ENCODE measurements around the gene XAF1.
A peak's percentile ranks its signal among the peaks of the same experiment; 100 is the strongest.

Gene XAF1

DNA sequence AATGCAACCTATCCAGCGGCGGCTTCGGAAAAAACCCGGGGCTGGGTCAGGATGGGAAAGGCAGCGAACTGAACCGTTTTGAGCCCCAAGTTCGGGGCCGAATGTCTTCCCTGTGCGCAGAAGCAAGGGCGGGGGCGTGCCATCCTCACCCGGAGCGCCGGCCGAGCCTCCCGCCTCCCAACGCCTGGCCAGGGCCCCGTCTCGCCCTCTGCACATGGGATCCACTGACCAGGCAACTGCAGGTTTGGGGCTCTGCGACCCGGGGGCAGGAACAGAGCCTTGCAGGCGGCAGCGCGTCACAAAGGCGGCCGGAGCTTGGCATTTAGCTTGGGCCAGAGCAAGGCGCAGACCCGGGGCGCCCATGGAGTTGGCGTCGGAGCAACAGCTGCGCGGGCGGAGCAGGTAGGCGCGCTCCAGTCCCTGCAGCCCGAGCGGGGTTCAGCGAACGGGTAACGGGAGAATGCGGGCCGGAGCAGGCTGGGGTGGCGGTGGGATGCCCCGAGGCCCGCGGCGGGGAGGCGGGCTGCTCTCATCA is 20.1 kb downstream of the XAF1 start, which contains the start of gene FBXO39:
Gene FBXO39 (plus strand): TSS at position 345 of the 535 bp plus-strand sequence. CDS start 3,654 bp downstream, outside the sequence.
- Histone ChIP-seq H3K36me3 (ENCODE audit: insufficient read depth, low read length) (no peaks in the 10 kb centered on the region), H3K9ac (ENCODE audit: low read depth, low read length) (peak within 1 kb of the TSS; percentile 47; the same call in 1 of the 2 replicates), H3K4me1 (ENCODE audit: insufficient read depth, low read length) (no peaks in the 10 kb centered on the region), H3K9me3 (ENCODE audit: control insufficient read depth, insufficient read depth, low read length) (0 out of 2 replicates have a peak, but pooled peaks cover 3% of the 10 kb centered on the region)

GRCh38 chr17:6779411-6779810 is 23.6 kb downstream of the XAF1 start:
- H3K9me3 ChIP-seq (ENCODE audit: control insufficient read depth, insufficient read depth, low read length) = 0 out of 2 replicates have a peak, but pooled peaks cover 3% of the 10 kb centered on the region
- no peaks in the 10 kb centered on the region for H3K36me3 ChIP-seq (ENCODE audit: insufficient read depth, low read length)
- H3K4me1 ChIP-seq (ENCODE audit: insufficient read depth, low read length) = no peaks in the 10 kb centered on the region
- H3K9ac ChIP-seq (ENCODE audit: low read depth, low read length) = no peak overlapping the region

DNA sequence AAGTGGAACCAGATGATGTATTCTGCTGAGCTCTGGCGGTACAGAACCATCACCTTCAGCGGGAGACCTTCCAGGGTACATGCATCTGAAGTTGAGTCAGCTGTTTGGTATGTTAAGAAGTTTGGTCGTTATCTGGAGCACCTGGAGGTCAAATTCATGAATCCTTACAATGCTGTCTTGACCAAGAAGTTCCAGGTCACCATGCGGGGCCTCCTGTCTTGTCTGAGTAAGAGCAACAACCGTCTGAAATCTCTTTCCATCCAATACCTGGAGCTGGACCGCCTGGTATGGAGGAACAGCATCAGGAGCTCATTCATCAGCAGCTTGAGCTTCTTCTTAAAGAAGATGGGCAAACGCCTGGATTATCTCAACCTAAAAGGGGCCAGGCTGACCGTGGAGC is 24.2 kb downstream of the XAF1 start:
- 0 out of 2 replicates have a peak, but pooled peaks cover under 1% of the 10 kb centered on the region for H3K9me3 ChIP-seq (ENCODE audit: control insufficient read depth, insufficient read depth, low read length)
- H3K9ac ChIP-seq (ENCODE audit: low read depth, low read length) = no peak overlapping the region
- no peaks in the 10 kb centered on the region for H3K36me3 ChIP-seq (ENCODE audit: insufficient read depth, low read length)
- no peaks in the 10 kb centered on the region for H3K4me1 ChIP-seq (ENCODE audit: insufficient read depth, low read length)

GRCh38 chr17:6780886-6781285 is 25.0 kb downstream of the XAF1 start:
- H3K4me1 ChIP-seq (ENCODE audit: insufficient read depth, low read length) = no peaks in the 10 kb centered on the region
- no peaks in the 10 kb centered on the region for H3K36me3 ChIP-seq (ENCODE audit: insufficient read depth, low read length)
- H3K9me3 ChIP-seq (ENCODE audit: control insufficient read depth, insufficient read depth, low read length) = no peaks in the 10 kb centered on the region
- no peak overlapping the region for H3K9ac ChIP-seq (ENCODE audit: low read depth, low read length)

DNA sequence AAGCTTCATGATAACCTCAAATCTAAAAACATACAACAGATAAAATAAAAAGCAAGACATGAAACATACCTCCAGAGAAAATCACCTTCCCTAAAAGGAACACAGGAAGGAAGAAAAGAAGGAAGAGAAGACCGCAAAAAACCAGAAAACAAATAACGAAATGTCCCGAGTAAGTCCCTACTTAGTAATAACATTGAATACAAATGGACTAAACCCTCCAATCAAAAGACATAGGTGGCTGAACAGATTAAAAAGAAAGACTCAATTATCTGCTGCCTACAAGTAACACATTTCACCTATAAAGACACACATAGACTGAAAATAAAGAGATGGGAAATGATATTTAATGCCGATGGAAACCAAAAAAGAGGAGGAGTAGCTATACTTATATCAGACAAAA is 26.4 kb downstream of the XAF1 start:
- Histone ChIP-seq H3K4me1 (ENCODE audit: insufficient read depth, low read length) (no peaks in the 10 kb centered on the region), H3K9me3 (ENCODE audit: control insufficient read depth, insufficient read depth, low read length) (no peaks in the 10 kb centered on the region), H3K9ac (ENCODE audit: low read depth, low read length) (no peak overlapping the region), H3K36me3 (ENCODE audit: insufficient read depth, low read length) (no peaks in the 10 kb centered on the region)

GRCh38 chr17:6786618-6787017 is 30.8 kb downstream of the XAF1 start:
- H3K36me3 ChIP-seq (ENCODE audit: insufficient read depth, low read length) = no peaks in the 10 kb centered on the region
- no peaks in the 10 kb centered on the region for H3K4me1 ChIP-seq (ENCODE audit: insufficient read depth, low read length)
- H3K9me3 ChIP-seq (ENCODE audit: control insufficient read depth, insufficient read depth, low read length) = no peaks in the 10 kb centered on the region
- no peak overlapping the region for H3K9ac ChIP-seq (ENCODE audit: low read depth, low read length)

DNA sequence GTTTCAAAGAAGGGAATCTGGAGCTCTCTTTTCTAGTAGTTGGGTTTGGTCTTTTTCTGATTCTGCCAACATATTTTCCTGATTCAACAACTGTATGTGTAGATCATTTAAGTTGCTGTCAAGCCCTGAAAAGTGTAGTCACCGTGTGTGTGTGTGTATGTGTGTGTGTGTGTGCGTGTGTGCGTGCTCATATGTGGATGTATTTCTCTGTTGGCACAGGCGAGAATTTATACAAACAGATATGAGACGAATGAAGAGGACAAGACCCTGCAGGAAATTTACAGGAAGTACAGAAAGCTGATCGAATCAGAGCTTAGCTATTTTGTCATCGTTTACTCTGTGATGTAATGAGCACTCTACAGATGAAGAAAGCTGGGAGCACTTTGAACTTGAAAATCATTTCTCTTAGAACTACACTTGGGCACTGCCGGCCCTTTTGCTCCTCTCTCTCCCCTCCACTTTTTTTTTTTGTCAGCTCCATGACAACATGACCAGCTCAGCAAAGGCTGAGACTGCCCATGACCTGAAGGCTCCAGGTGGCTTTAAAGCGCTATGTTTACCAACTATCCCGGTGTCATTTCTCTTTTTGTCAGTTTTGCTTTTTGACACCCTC is 31.3 kb downstream of the XAF1 start:
- H3K4me1 ChIP-seq (ENCODE audit: insufficient read depth, low read length) = no peaks in the 10 kb centered on the region
- no peak overlapping the region for H3K9ac ChIP-seq (ENCODE audit: low read depth, low read length)
- no peaks in the 10 kb centered on the region for H3K9me3 ChIP-seq (ENCODE audit: control insufficient read depth, insufficient read depth, low read length)
- no peaks in the 10 kb centered on the region for H3K36me3 ChIP-seq (ENCODE audit: insufficient read depth, low read length)

GRCh38 chr17:6789146-6789545 is 33.3 kb downstream of the XAF1 start:
- no peaks in the 10 kb centered on the region; the same call in 1 of the 2 replicates for H3K4me1 ChIP-seq (ENCODE audit: insufficient read depth, low read length)
- H3K9ac ChIP-seq (ENCODE audit: low read depth, low read length) = no peak overlapping the region

GRCh38 chr17:6793748-6794493 is 38.1 kb downstream of the XAF1 start:
- Histone ChIP-seq H3K36me3 (ENCODE audit: insufficient read depth, low read length) (no peaks in the 10 kb centered on the region), H3K9ac (ENCODE audit: low read depth, low read length) (no peak overlapping the region), H3K4me1 (ENCODE audit: insufficient read depth, low read length) (no peaks in the 10 kb centered on the region; the same call in 1 of the 2 replicates), H3K9me3 (ENCODE audit: control insufficient read depth, insufficient read depth, low read length) (no peaks in the 10 kb centered on the region)

More at GRCh38 chr17:6789146-6789545, 33.3 kb downstream of the XAF1 start:
- Histone ChIP-seq H3K9me3 (ENCODE audit: control insufficient read depth, insufficient read depth, low read length) (no peaks in the 10 kb centered on the region), H3K36me3 (ENCODE audit: insufficient read depth, low read length) (no peaks in the 10 kb centered on the region)

GRCh38 chr17:6796017-6796886 is 40.4 kb downstream of the XAF1 start:
- Histone ChIP-seq H3K9me3 (ENCODE audit: control insufficient read depth, insufficient read depth, low read length) (no peaks in the 10 kb centered on the region), H3K36me3 (ENCODE audit: insufficient read depth, low read length) (no peaks in the 10 kb centered on the region), H3K4me1 (ENCODE audit: insufficient read depth, low read length) (peaks cover 5% of the 10 kb centered on the region; the same call in 1 of the 2 replicates), H3K9ac (ENCODE audit: low read depth, low read length) (no peak overlapping the region)

- H3K36me3 ChIP-seq (ENCODE audit: insufficient read depth, low read length) = no peaks in the 10 kb centered on the region
- no peak overlapping the region for H3K9ac ChIP-seq (ENCODE audit: low read depth, low read length)
- peaks cover 5% of the 10 kb centered on the region; the same call in 1 of the 2 replicates for H3K4me1 ChIP-seq (ENCODE audit: insufficient read depth, low read length)
- no peaks in the 10 kb centered on the region for H3K9me3 ChIP-seq (ENCODE audit: control insufficient read depth, insufficient read depth, low read length)
These were observed 41.1 kb downstream of the XAF1 start for GRCh38 chr17:6796887-6797490.

- H3K4me1 ChIP-seq (ENCODE audit: insufficient read depth, low read length) = peaks cover 5% of the 10 kb centered on the region; the same call in 1 of the 2 replicates
- no peak overlapping the region for H3K9ac ChIP-seq (ENCODE audit: low read depth, low read length)
- no peaks in the 10 kb centered on the region for H3K9me3 ChIP-seq (ENCODE audit: control insufficient read depth, insufficient read depth, low read length)
- H3K36me3 ChIP-seq (ENCODE audit: insufficient read depth, low read length) = no peaks in the 10 kb centered on the region
These were observed 42.0 kb downstream of the XAF1 start for GRCh38 chr17:6797718-6798351.

GRCh38 chr17:6799738-6800137 is 43.9 kb downstream of the XAF1 start:
- Histone ChIP-seq H3K4me1 (ENCODE audit: insufficient read depth, low read length) (peaks cover 5% of the 10 kb centered on the region; the same call in 1 of the 2 replicates), H3K9ac (ENCODE audit: low read depth, low read length) (no peak overlapping the region), H3K36me3 (ENCODE audit: insufficient read depth, low read length) (no peaks in the 10 kb centered on the region), H3K9me3 (ENCODE audit: control insufficient read depth, insufficient read depth, low read length) (no peaks in the 10 kb centered on the region)

All from ES-I3 (cell line).